GM21447 (cell line): ENCODE data around the gene MAFF.
"Not testable (repeated sequence)": the region's sequence is repeated elsewhere in the genome, so short reads cannot be mapped to it uniquely, and the experiment has no call there.

Experiments
- ATAC-seq: cut with Tn5 transposase; IDR thresholded peaks from one replicate; pipeline ENCODE4 v1.9.1; 2021; ENCODE audit not compliant: unreplicated experiment

The MAFF gene

GRCh38 chr22:38177044-38177443 is 24.8 kb upstream of the MAFF start:
- ATAC-seq = no peak

GRCh38 chr22:38177571-38177925 is 24.2 kb upstream of the MAFF start:
- not testable (repeated sequence) for ATAC-seq

- no peak for ATAC-seq
These were observed 23.7 kb upstream of the MAFF start for GRCh38 chr22:38177926-38178604.

GRCh38 chr22:38178605-38178937 is 23.2 kb upstream of the MAFF start:
- ATAC-seq = not testable (repeated sequence)

GRCh38 chr22:38180841-38181452 is 20.8 kb upstream of the MAFF start:
- ATAC-seq = no peak

- peak; percentile 68 for ATAC-seq
These were observed 20.2 kb upstream of the MAFF start, which contains the start of gene PLA2G6 for GRCh38 chr22:38181453-38182200. TSS of gene PLA2G6 (minus strand) at chr22:38181830. CDS start at chr22:38169426, 12,404 bp downstream.

GRCh38 chr22:38184788-38185187 is 17.0 kb upstream of the MAFF start:
- no peak for ATAC-seq

GRCh38 chr22:38186429-38186828 is 15.4 kb upstream of the MAFF start:
- ATAC-seq = no peak

GRCh38 chr22:38187413-38188212 is 14.2 kb upstream of the MAFF start:
- no peak for ATAC-seq

- ATAC-seq = no peak
These were observed 12.7 kb upstream of the MAFF start for GRCh38 chr22:38189104-38189503.

- no peak for ATAC-seq
These were observed 11.2 kb upstream of the MAFF start for GRCh38 chr22:38190581-38190980.

- ATAC-seq = no peak
These were observed 10.7 kb upstream of the MAFF start for GRCh38 chr22:38191055-38191454.

GRCh38 chr22:38191731-38192474 is 9.9 kb upstream of the MAFF start:
- no peak for ATAC-seq

GRCh38 chr22:38192475-38192863 is 9.3 kb upstream of the MAFF start:
- ATAC-seq = no peak

GRCh38 chr22:38193580-38193979 is 8.2 kb upstream of the MAFF start:
- no peak for ATAC-seq

- no peak for ATAC-seq
These were observed 4.9 kb upstream of the MAFF start for GRCh38 chr22:38196791-38197419.

- ATAC-seq = no peak
These were observed 1.8 kb upstream of the MAFF start for GRCh38 chr22:38199826-38200559.

- ATAC-seq = no peak
These were observed 453 bp upstream of the MAFF start for GRCh38 chr22:38201371-38201710.

GRCh38 chr22:38202437-38203089 is 769 bp downstream of the MAFF start:
- no peak for ATAC-seq
